HG03442 (cell line): ENCODE measurements around the gene PITPNC1.
"Not testable (repeated sequence)": the region's sequence is repeated elsewhere in the genome, so short reads cannot be mapped to it uniquely, and the experiment has no call there.

ENCODE experiments used
- ATAC-seq: cut with Tn5 transposase; IDR thresholded peaks from one replicate; pipeline ENCODE4 v1.9.1; 2021; ENCODE audit warnings: mild to moderate bottlenecking, moderate library complexity; ENCODE audit not compliant: unreplicated experiment

Gene PITPNC1

DNA sequence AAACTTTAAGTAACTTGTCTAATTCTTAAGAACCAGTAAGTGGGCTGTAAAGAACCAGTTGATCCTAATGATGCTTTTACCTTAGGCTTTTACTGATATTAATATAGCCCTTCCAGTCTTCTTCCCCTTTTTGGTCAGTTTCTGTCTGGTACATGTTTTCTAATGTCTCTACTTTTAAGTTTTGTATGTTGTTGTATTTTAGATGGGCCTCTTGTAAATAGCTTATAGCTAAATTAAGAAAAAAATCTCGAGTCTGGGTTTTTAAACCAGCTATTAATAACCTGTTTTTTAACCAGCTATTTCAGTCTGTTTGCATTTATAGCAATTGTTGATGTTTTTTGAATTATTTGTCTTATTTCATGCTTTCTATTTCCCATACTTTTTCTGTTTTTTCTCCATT lies 79.0 kb downstream of the PITPNC1 start:
- no peak for ATAC-seq

DNA sequence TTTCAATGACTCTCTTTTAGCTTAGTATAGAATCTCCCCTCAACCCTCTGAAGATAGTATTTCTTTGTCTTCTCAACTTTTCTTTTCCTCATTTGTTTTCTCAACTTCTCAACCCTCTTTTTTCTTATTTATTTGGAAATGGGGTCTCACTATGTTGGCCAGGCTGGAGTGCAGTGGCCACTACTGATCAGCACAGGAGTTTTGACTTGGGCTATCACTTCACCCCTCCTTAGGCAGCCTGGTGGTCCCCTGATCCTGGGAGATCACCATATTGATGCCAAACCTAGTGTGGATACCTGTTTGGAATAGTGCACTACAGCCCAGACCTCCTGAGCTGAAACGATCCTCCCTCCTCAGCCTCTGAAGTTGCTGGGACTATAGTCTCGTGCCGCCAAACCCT lies 79.8 kb downstream of the PITPNC1 start:
- no peak for ATAC-seq

DNA sequence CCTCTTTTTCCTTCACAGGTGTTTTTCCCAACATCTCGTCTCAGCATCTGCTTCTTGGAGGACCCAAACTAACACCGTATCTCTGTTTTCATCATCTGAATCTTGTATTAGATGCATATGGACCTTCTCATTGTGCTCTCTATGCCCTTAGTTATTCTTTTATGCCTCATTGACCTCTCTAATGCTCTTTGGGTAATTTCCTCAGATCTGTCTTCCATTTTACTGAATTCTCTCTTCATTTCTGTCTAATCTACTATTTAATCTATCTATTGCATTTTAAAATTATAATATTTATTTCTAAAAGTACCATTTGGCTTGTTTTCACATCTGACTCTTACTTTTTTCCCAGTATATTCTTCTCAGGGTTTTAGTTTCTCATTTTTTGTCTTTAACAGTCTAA lies 81.1 kb downstream of the PITPNC1 start:
- ATAC-seq, result no peak

DNA sequence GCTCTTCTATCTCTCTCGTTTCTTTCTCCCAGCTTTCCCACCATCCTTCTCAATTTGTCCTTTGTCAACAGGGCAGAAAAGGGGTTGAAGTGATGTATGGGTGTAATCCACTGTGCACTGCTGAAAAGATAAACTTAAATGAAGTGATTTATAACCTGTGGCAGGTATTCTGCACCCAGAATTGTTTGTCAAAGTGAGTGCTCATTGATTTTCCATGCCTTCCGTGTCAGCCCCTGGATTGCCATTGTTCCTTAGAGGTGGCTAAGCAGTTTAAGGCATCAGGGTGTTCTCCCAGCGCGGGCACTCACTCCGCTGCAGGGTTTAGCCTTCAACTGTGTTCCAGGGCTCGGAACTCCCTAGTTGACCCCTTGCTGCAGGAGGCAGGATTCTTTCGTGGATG lies 82.9 kb downstream of the PITPNC1 start:
- no peak for ATAC-seq

- ATAC-seq, result no peak
Observed at GRCh38 chr17:67461228-67461780, 84.2 kb downstream of the PITPNC1 start.

- no peak for ATAC-seq
Observed at GRCh38 chr17:67461876-67462275, 84.8 kb downstream of the PITPNC1 start.

GRCh38 chr17:67466251-67466796 lies 89.2 kb downstream of the PITPNC1 start:
- ATAC-seq, result no peak

GRCh38 chr17:67467500-67468455 lies 90.7 kb downstream of the PITPNC1 start:
- no peak for ATAC-seq

DNA sequence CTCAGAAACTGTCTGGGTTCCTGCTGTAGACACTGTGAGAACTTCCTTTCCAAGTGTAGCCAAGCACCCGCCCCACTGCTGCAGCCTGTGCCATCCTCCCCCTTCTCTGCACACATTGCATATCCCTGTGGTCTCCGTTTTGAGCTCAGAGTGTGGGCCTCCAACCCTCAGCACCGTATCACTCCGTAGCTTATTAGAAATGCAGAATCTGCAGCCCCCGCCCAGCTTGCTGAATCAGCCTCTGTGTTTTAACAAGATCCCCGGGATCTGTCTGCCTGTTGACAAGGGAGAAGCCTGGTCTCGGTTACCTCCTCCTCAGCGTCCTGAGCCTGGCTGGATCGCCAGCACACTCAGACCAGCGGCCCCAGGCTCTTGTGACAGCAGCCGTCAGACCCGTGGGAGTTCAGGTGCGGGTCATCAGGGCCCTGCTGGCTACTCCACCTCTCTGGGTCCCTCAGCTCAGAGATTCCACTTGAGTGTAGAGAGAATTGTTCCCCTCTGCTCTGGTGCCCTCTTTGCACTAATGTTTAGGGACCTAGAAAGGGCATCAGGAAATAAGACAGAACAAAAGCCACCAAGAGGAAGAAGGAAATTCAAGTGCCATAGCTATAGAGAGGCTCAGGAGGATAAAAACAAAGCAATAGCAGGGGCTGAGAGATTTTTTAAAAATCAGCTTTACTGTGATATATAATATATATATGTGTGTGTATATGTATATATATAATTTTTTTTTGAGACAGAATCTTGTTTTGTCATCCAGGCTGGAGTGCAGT lies 92.3 kb downstream of the PITPNC1 start:
- no peak for ATAC-seq

DNA sequence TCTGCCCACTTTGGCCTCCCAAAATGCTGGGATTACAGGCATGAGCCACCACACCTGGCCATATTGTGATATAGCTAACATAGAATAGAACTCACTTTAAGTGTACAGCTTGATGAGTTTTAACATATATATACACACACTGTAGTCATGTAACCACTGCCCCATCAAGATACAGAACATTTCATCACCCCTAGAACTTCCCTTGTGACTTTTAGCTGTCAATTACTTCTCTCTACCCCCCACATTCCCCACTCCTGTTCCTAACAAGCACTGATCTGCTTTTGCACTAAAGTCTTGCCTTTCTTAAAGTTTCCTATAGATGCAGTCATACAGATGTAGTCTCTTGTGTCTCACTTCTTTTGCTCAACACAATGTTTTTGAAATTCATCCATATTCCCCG lies 93.1 kb downstream of the PITPNC1 start:
- ATAC-seq, result no peak

DNA sequence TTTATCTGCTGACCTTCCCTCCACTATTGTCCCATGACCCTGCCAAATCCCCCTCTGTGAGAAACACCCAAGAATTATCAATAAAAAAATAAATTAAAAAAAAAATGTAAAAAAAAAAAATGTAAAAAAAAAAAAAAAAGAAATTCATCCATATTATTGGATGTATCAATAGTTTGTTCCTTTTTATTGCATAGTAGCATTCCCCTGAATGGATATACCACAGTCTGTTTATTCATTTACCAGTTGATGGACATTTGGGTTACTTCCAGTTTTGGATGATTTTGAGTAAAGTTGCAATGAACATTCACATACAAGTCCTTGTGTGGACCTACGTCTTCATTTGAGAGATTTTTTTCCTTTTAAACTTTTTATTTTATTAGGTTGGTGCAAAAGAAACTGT lies 94.0 kb downstream of the PITPNC1 start:
- ATAC-seq, result no peak

DNA sequence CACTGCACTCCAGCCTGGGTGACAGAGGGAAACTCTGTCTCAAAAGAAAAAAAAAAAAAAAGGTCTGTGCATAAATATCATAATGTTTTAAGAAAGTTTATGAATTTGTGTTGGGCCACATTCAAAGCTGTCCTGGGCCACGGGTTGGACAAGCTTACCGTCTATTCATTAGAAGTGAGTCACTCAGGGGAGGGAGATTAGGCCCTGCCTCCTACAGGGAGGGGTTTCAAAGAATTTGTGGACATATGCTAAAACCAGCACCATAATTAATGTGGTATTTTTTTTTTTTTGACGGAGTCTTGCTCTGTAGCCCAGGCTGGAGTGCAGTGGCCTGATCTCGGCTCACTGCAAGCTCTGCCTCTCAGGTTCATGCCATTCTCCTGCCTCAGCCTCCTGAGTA lies 95.5 kb downstream of the PITPNC1 start:
- not testable (repeated sequence) for ATAC-seq

DNA sequence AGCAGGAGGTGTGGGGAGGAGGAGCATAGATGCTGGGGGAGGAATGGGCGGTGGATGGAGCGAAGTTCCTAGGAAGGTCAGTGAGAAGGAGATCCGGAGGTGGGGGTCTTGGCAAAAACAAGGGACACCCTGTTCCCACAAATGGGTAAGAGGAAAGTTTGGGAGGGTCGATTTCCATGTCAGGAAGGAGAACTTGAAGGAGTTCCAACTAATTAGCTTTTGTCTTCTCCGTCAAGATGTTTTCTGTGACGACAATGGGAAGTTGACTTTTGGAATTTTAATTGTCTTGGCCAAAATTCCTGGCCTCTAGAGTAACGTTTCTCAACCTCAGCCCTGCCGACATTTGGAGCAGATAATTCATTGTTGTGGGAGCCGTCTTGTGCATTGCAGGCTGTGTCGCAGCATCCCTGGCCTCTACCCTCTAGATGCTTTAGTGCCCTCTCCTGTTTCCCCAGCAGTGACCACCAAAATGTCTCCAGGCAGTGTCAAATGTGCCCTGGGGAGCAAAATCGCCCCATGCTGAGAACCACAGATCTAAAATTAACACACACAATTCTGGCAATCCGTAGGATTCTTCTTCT lies 97.1 kb downstream of the PITPNC1 start:
- no peak for ATAC-seq

- ATAC-seq, result no peak
Observed at GRCh38 chr17:67475161-67475937, 98.3 kb downstream of the PITPNC1 start.

GRCh38 chr17:67476787-67477335 lies 99.8 kb downstream of the PITPNC1 start:
- ATAC-seq, result no peak

DNA sequence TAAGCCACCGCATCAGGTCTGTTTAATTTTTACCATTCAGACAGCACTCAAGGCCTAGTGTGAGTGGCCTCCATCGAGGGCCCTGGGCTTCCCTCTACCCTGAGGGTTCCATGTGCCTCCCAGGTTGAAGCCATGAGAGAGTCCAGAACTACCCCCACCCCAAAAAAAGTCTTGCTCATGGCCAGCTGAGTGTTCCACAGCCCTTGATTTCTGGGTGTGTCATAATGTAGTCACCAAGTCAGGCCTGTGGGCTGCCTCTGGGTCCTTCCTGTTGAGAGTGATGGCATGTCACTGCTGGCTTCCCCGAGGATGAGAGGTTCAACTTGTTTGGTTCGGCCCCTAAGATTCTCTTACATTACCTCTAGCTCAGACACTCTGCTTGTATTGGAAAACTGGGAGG lies 100.6 kb downstream of the PITPNC1 start:
- ATAC-seq, result no peak

DNA sequence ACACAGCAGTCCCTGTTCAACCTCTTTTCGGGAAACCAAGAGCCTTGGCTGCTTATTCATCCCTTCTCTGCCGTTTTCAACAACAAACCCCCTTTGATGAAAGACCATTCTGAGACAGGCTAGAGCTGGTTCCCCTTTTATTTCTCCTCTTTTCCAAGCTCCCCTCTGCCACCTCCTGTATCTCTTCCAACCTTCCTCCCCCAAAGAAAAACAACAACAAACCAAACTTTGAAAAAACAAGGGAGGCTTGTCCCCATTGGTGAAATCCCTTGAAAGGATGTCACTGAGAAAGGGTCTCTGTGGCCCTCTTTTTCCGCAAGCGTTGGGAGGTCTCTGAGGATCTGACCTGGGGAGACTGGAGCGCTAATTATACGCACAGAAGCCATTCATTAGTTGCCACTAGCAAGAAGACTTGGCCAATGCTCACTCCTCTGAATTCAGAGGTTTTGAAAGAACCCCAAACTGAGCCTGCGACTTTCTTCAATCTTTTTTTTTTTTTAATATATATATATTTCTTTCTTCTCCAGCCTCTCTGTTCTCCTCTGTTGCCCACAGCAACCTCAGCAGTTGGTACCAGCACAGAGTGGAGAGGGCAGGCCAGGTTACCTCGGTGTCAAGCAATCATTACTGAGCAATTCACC lies 101.4 kb downstream of the PITPNC1 start:
- ATAC-seq, result no peak

GRCh38 chr17:67479148-67479547 lies 102.1 kb downstream of the PITPNC1 start:
- ATAC-seq, result no peak

DNA sequence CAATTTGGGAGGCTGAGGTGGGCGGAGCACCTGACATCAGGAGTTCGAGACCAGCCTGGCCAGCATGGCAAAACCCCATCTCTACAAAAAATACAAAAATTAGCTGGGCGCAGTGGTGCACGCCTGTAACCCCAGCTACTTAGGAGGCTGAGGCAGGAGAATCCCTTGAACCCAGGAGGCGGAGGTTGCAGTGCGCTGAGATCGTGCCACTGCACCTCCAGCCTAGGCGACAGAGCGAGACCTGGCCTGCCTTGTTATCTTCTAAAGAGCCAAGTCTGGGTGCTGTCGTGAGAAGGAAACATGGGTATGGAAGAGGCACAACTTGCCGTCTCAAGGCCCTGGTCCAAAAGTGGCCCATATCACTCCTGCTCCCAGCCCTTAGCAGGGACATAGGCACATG lies 103.9 kb downstream of the PITPNC1 start:
- not testable (repeated sequence) for ATAC-seq
